Iris pigment epithelial cell (primary cell): Measurements from ENCODE around the gene GPX7.
"Not testable (repeated sequence)": the region's sequence is repeated elsewhere in the genome, so short reads cannot be mapped to it uniquely, and the experiment has no call there.

Experiments
- DNase-seq: peaks from one replicate; pipeline ENCODE4 v3.0.0-alpha.2; 2011; ENCODE audit warnings: low read depth

The GPX7 gene

DNA sequence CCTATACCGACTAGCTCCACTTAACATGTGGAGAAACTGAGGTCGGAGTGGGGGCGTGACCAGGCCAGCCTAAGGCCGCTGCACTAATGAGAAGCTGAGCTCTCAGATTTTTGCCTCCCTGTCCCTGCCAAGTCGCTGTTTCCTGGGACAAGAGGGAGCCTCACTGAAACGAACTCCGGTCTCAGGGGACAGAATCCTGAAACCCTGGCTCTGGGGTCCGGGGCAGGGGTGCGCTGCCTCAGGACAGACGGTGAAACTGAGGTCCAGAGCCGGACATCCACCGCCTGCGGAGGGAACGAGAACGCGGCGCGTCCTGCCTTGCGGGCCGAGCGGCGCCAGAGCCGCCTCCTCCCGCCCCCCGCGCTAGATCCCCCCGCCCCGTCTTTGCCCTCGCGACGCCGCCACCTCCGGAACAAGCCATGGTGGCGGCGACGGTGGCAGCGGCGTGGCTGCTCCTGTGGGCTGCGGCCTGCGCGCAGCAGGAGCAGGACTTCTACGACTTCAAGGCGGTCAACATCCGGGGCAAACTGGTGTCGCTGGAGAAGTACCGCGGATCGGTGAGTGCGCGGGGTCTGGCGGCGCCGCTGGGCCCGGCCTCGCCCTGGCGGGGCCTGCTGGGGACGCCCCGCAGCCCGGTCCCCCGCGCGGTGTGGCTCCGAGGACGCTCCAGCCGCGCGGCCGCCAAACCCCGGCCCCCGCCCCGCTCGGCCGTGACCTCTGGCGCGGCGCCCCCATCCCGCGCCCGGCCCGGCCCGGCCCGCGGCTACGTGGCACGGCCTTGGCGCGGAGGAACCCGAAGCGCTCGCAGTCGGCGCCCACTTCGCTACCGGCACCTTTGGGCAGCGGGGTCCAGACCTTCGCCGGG is at the start of gene GPX7:
Gene GPX7, plus strand, starts transcription at position 381 of the 865 bp plus-strand sequence. Its CDS starts 39 bp downstream, at position 420.
- DNase-seq = peak; percentile 47

DNA sequence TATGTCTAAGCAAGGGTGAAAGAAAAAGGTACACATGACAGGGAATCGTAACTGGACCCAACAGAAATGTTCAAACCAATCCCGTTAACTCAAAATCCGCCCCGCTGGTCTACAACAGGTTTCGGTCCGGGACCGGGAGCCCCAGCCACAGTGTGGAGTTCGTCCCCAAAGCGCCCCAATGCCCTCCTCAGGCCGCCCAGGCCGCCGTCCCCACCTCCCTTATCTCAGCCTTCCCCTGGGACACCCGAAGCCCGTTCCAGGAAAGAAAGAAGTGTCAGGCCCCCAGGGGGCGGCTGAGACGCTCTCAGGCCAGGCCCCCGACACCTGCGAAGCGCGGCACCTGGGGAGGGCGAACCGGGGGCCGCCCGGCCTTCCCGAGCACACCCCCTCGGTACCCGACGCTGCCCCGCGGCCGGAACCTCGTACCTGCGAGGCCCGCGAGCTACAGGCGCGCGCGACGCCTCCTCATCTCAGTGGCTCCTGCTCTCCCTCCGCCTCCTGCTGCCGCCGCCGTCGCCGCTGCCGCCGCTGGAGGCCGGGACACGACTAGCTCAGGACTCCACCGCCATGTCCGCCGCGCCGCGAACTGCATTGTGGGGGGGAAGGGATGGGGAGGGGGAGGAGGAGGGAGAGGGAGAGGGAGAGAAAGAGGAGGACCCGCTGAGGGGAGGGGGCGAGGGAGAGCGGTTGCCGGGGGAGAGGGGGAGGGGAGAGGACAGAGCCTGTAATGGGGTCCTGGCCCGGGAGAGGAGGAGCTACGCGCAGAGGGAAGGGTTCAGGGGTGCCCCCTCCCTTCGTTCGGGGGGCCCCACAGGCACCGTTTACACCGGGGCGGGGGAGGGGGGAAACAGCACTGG is 49.4 kb upstream of the GPX7 start, which contains the start of gene TUT4:
Gene TUT4, minus strand, starts transcription at position 588 of the 857 bp plus-strand sequence. CDS start 26,812 bp downstream, outside the sequence.
- DNase-seq = peak; percentile 66

DNA sequence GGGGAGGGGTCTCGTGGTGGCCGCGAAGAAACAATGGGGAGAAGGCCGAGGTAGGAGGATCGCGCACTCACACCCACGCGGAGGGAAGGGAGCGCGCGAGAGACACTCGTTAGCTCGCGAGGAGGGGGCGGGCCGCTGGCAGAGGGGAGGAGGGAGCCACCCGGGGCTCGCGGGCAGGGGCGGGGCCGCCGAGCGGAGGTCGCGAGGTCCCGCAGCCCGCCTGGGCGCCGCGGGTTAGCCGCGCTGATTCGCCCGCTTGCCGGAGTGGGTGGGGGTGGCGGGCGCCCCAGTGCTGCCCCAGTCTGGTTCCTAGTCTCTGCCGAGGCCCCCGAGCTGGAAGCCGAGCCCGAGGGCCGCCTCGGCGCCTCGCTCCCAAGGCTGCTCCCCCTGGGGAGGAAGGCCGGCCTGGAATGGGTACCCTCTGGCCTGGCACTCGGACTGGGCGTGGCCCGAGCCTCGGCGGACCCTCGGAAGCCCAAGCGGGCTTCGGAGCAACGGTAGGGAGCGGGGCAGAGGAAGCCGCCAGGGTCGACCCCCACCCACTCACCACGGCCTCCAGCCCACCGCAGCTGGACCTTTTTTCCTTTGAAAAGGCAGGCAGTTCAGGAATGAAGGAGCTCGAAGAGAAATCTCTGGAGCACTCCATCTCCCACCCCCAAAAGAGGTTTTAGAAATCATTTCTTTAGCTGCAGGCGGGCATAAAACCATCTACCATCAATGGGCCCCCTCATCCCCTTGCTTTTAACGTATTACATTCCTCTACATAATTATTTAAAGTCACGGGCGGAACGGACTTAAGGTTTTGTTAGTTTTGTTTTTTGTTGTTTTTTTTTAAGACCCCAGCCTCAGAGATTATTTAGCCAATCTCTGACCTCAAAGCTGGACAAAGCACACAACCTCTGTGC is 48.6 kb upstream of the GPX7 start:
- peak; percentile 88 for DNase-seq

DNA sequence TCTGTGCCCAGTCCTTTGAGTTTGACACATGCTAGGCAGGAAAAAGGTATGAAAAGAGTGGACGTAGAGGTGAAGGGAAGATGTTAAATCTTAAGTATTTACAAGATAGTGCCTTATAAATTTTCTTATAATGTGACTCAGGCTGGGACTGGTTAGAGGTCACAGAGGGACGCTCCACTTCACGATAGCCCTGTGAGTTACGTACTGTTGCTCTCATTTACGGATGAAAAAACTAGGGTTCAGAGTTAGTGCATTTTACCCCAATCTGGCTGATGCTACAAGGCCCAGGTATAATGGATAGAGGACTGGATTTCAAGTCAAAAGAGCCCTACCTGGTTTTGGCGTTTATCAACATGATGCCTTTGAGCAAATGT is 47.9 kb upstream of the GPX7 start:
- no peak for DNase-seq

DNA sequence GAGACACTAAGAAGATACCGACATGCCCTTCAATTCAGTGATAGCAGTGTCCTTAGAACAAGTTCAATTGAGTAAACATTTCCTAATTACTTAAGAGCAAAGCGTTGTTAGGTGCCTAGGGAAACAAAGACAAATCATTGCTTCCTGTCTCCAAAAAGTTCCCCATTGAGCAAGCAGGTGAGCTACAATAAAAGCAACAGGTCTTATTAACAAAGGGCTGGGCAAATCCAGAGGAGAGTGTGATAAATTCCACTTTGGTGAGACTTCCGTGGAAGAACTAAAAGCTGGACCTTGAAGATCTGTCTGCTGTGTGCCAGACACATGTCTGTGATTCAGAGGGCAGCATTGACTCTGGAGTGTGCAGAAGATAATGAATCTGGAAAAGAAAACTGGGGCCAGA is 47.4 kb upstream of the GPX7 start:
- peak; percentile 28 for DNase-seq

DNA sequence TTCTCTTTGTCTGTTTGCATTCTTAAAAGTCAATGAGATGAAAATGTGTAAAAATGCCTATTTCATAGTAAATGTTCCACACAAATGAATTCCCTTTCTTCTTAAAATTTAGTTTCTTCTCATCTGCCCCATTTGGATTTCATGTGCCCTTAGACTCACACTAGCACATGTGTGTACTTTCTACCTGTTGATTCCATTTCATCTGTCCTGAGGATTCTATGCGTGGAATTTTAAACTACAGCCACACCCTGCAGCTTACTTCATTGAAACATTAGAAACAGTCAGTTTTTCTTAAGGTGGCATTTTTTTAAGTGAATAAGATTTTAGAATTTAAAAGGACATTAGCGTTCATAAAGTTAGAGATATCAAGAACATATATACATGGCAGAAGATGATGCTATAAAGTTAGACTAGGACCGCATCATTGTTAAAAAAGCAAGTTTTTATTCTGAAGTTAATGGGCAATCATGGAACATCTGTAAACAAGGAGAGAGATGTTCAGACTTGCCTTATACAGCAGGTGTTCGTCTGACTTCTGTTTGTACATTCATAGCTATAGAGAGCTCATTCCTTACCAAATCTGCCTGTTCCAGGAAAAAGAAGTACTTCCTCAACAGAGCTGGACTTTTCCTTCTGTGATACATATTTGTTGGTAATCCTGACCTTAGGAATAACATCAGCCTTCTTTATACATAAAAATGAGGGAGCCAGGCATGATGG is 45.4 kb upstream of the GPX7 start:
- DNase-seq = no peak

DNA sequence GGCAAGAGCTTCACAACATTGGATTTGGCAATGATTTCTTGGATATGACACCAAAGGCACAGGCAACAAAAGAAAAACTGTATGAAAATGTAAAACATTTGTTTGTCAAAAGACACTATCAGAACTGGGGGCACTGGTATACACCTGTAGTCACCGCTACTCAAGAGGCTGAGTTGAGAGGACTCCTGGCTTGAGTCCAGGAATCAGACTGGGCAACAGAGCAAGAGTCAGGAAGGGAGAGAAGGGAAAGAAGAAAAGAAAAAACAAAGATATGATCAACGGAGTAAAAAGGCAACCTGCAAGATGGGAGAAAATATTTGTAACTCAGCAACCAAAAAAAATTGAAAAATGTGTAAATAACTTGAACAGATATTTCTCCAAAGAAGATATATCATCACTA is 43.2 kb upstream of the GPX7 start:
- no peak for DNase-seq

DNA sequence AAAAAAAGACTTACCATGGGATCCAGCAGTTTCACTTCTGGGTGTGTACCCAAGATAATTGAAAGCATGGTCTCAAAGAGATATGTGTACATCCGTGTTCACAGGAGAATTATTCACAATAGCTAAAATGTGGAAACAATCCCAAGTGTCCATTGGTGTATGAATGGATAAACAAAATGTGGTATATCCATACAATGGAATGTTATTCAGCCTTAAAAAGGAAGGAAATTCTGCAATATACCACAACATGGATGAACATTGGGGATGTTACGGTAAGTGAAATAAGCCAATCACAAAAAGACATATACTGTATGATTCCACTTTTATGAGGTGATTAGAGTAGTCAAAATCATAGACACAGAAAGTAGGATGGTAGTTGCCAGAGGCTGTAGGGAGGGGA is 42.3 kb upstream of the GPX7 start:
- DNase-seq = no peak

DNA sequence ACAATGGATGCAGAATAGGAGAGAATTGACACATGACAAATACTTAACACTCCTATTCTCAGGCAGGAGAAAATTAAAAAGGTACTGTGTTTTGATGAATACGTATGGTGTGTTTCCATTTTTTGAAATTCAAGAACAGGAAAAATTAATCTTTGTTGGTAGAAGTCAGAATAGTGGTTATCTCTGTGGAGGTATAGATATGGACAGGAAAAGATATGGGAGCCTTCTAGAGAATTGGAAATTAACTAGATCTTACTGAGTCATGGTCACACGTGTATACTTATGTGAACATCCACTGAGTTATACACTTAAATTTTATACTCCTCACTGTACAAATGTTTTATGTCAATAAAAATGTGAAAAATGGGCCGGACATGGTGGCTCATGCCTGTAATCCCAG is 39.4 kb upstream of the GPX7 start:
- no peak for DNase-seq

DNA sequence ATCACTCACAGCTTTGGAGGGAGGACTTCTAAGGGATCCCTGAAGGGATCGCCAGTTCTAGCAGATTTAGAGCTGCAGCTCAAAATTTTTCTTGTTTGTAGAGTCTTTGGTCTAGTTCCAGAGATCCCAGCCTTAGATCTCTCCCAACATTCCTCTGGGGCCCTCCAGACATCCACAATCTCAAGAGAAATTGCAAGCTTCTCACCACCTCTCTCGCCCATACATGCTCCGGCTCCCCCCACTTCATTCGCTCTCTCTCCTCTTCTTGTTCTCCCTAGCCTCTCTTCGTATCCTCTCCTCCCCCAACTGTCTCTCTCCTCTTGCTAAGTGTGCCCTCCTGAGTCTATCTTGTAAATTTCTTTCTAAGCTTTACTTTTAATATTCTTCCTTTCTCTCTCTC is 34.2 kb upstream of the GPX7 start:
- DNase-seq = peak; percentile 27

DNA sequence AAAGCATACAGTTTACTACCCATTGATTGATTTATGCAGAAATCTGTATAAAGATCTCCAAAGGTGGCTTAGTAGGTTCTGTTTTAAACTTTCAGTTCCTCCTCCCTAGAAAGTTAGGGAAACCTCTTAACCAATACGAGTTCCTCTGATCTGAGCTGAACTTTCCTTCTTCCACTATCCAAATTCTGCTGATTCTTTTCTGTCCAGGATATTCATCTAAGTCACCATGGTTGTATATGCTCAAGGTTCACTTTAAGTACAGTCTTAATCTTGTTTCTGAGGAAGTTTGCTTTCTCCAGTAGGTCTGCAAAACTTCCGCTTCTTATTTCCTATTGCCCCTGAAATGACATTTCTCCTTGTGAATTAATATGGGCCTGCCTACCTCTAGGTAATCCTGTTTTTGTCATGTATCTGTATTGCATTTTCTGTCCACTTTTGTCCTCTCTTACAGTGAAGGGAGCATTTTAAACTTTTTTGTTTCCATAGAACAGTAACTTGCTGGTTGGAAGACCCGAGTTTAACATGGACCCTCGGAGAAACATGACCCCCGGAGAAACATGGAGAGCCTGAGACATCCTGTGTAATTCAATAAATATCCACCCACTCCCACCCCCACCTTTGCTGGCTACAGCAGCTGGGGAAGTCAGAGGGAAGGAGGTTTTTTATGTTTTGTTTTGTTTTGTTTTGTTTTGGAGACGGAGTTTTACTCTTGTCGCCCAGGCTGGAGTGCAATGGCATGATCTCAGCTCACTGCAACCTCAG is 32.5 kb upstream of the GPX7 start:
- DNase-seq = no peak

DNA sequence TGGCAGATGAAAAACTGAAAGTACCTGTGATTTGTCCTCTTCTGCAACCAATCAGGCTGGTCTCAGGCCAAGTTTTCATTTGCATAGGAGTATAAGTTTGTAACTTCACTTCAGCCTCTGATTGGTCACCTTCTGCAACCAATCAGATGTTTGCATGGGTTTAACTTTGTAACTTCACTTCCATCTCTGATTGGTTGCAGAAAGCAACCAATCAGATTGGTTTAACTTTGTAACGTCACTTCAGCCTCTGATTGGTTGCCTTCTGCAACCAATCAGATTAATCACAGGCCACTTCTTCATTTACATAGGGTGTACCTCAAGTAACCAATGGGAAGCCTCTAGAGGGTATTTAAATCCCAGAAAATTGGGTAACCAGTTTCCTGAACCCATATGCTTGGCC is 30.4 kb upstream of the GPX7 start:
- DNase-seq = peak; percentile 38

DNA sequence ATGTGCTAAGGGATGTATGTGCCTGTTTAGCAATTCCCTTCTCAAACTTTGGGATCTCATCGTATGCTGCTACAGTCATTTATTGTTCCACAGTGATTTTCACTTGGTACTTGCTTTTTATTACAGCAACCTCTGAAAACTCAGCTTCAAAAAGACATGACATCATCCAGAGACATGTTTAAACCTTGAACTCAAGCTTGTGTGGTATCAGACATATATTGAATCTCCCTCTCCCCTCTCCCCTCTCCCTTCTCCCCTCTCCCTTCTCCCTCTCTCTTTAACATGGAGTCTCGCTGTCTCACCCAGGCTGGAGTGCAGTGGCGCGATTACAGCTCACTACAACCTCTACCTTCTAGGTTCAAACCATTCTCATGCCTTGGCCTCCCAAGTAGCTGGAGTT is 29.8 kb upstream of the GPX7 start:
- DNase-seq = no peak

DNA sequence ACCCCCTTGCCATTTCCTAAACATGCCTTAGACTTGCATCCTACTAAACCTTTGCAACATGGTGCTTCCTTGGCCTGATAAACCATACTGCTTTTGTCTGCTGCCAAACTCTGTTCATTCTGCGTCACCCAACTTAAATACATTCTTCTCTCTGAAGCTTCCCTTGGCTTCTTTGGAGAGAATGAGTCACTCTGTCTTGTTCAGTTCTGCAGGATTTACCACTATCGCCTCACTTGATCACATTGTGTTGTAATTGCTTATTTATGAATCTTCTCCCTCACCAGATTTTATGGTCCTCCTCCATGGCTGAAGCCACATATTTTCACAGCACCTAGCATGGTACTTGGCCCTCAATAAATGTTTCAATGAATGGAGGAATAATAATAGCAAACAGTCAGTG is 27.6 kb upstream of the GPX7 start:
- peak; percentile 99 for DNase-seq

DNA sequence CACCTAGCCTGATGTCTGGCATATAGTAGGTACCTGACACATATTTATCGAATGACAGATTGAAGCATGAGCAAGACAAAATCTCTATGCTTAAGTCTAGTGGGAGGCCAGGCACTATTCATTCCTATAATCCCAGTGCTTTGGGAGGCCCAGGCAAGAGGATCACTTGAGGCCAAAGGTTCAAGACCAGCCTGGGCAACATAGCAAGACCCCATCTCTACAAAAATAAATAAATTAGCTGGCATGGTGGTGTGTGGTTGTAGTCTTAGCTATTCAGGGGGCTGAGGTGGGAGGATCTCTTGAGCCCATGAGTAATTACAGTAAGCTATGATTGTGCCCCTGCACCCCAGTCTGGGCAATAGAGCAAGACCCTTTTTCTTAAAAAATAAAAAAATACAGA is 26.1 kb upstream of the GPX7 start:
- no peak for DNase-seq

DNA sequence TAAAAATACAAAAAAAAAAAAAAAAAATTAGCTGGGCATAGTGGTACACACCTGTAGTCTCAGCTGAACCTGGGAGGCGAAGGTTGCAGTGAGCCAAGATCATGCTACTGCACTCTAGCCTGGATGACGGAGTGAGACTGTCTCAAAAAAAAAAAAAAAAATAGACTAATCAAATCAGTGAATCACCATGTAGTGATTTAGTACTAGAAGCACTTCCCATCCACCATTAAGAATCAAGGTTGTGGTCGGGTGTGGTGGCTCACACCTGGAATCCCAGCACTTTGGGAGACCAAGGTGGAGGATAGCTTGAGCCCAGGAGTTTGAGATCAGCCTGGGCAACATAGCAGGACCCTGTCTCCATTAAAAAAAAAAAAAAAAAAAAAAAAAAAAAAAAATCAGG is 24.1 kb upstream of the GPX7 start:
- not testable (repeated sequence) for DNase-seq

DNA sequence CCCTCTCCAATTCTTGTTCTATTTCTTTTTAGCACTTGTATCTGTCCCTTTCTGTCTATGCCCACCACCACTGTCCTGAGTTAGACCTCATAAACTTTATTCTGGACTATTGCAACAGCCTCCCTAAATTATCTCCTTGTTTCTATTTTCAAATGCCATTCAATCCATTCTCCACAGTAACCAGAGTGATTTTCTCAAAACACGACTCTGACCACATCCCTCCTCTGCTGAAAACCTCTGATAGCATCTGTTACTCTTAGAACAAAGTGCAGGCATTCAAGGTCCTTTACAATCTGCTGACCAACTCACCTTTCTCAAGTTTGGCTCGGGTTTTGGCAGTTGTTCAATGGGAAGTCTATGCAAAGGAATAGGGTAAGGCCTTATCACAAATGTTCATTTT is 22.8 kb upstream of the GPX7 start:
- DNase-seq = peak; percentile 46

DNA sequence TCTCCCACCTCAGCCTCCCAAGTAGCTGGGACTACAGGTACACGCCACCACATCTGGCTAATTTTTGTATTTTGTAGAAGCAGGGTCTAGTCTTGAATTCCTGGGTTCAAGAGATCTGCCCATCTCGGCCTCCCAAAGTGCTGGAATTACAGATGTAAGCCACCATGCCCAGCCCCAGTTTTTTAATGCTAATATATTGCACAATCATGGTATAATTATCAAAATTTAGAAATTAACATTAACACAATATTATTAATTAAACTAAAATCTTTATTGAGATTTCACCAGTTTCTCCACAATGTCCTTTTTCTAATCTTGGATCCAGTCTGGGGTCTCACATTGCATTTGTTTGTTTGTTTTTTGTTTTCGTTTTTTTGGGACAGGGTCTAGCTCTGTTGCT is 21.9 kb upstream of the GPX7 start:
- DNase-seq = no peak

DNA sequence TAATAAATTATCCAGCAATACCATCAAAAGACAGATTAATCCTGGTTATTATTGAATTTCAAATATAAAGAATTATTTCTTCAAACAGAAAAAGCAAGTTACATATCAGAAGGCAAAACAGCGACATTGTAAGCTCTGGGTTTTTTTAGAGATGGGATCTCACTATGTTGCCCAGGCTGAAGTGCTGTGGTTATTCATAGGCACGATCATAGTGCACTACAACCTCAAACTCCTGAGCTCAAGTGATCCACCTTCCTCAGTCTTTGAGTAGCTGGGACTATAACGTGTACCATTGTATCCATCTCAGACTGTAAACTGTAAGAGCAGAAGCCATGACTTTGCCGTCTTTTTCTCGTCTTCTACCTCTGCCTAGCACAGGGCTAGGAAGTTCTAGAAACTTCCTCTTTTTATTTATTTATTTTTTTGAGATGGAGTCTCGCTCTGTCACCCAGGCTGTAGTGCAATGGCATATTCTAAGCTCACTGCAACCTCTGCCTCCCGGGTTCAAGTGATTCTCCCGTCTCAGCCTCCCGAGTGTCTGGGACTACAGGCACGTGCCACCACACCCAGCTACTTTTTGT is 20.0 kb upstream of the GPX7 start:
- no peak for DNase-seq

DNA sequence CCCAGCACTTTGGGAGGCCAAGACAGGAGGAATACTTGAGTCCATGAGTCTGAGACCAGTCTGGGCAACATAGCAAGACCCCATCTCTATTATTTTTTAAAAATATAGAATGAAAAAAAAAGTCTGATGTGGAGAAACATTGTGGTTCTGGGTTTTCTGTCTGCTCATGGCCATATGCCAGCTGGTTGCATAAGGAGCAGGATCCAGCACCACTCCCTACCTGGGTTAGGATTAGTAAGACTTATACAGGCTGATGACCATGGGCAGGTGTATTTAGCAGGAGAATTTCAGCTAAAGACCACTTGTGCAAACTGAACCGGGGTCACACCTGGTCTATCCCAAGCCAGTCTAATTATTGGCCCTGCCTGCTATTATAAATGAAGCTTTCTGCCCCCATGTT is 16.7 kb upstream of the GPX7 start:
- DNase-seq = no peak
